CD14-positive monocyte (primary cell): ENCODE data around the gene ANKRD13D. TPM values are rescaled to one million over a fixed set of nuclear protein-coding genes. Genes with fewer than 3 reads are reported as not detected.
A peak's percentile ranks its signal among the peaks of the same experiment; 100 is the strongest.

Source experiments
- DNase-seq, 3 donors: peaks; one replicate each; pipeline ENCODE4 v3.0.0-alpha.2; 2011 to 2022
- H2AFZ ChIP-seq: 2 replicates; pipeline ENCODE4 v1.6.0; 2012; ENCODE audit warnings: mild to moderate bottlenecking, low read depth, low read length, inconsistent platforms; ENCODE audit not compliant: insufficient read depth, poor library complexity, severe bottlenecking
- H3K27ac ChIP-seq, 2 donors: 1 replicate in 1 of 2; 2 replicates in 1 of 2; pipeline ENCODE4 v1.5.1; 2012 to 2013; ENCODE audit warnings: low read length in 2 of 2, control low read depth in 1 of 2, inconsistent platforms in 1 of 2, low read depth in 1 of 2, mild to moderate bottlenecking in 1 of 2
- H3K27me3 ChIP-seq, 2 donors: one replicate each; pipeline versions ENCODE4 v1.6.0 to v1.6.1; 2011 to 2013; ENCODE audit warnings: low read length in 2 of 2; ENCODE audit not compliant: control insufficient read depth in 2 of 2, insufficient read depth in 2 of 2
- H3K36me3 ChIP-seq, 2 donors: replicated peaks in 1 of 2; 1 replicate in 1 of 2; 2 replicates in 1 of 2; pipeline versions ENCODE4 v1.5.1 to v1.6.1; 2012 to 2013; ENCODE audit warnings: low read length in 2 of 2, control low read depth in 1 of 2, inconsistent platforms in 1 of 2, mild to moderate bottlenecking in 1 of 2; ENCODE audit not compliant: insufficient read depth in 2 of 2, control insufficient read depth in 1 of 2
- H3K4me1 ChIP-seq, 2 donors: 1 replicate in 1 of 2; 2 replicates in 1 of 2; pipeline versions ENCODE4 v1.5.1 to v1.6.1; 2012 to 2013; ENCODE audit warnings: low read length in 2 of 2, control low read depth in 1 of 2, inconsistent platforms in 1 of 2, mild to moderate bottlenecking in 1 of 2, moderate library complexity in 1 of 2; ENCODE audit not compliant: insufficient read depth in 2 of 2, control insufficient read depth in 1 of 2
- H3K4me2 ChIP-seq: replicated peaks from 2 replicates; pipeline ENCODE3; 2012; ENCODE audit warnings: low read length, moderate library complexity, mild to moderate bottlenecking; ENCODE audit not compliant: poor library complexity, severe bottlenecking; ENCODE audit errors: extremely low read depth
- H3K4me3 ChIP-seq, 3 experiments: fragments of 200-600 bp in 1 of 3; sonication (generic) in 1 of 3; replicated peaks in 1 of 3; 1 replicate in 2 of 3; 2 replicates in 1 of 3; pipeline ENCODE4 v1.5.1; 2011 to 2013; ENCODE audit warnings: low read length in 3 of 3, mild to moderate bottlenecking in 3 of 3, control low read depth in 2 of 3, low read depth in 2 of 3, inconsistent platforms in 1 of 3, moderate library complexity in 1 of 3
- H3K79me2 ChIP-seq: 2 replicates; pipeline ENCODE4 v1.6.0; 2012; ENCODE audit warnings: mild to moderate bottlenecking, control low read depth, inconsistent platforms, low read length, moderate library complexity; ENCODE audit not compliant: insufficient read depth
- H3K9ac ChIP-seq: 2 replicates; pipeline ENCODE4 v1.6.0; 2017; ENCODE audit warnings: low read length, mild to moderate bottlenecking; ENCODE audit not compliant: insufficient read depth, poor library complexity, severe bottlenecking
- H3K9me3 ChIP-seq, 2 donors: replicated peaks in 1 of 2; 1 replicate in 1 of 2; 2 replicates in 1 of 2; pipeline versions ENCODE4 v1.5.1 to v1.6.1; 2012 to 2013; ENCODE audit warnings: low read length in 2 of 2, control low read depth in 1 of 2; ENCODE audit not compliant: control insufficient read depth in 1 of 2, insufficient read depth in 1 of 2
- H4K20me1 ChIP-seq: 2 replicates; pipeline ENCODE4 v1.6.0; 2012; ENCODE audit warnings: mild to moderate bottlenecking, low read length, control low read depth, moderate library complexity; ENCODE audit not compliant: insufficient read depth
- H3K27ac Mint-ChIP-seq, 7 donors: one replicate each; pipeline ENCODE4 v1.8.0; 2020; ENCODE audit warnings: mild to moderate bottlenecking in 7 of 7, mixed read lengths in 7 of 7, moderate library complexity in 6 of 7, inconsistent platforms in 2 of 7
- H3K27me3 Mint-ChIP-seq, 3 donors: one replicate each; pipeline ENCODE4 v1.8.0; 2021 to 2022; ENCODE audit warnings: low read depth in 3 of 3, mild to moderate bottlenecking in 3 of 3, mixed read lengths in 3 of 3, moderate library complexity in 3 of 3, inconsistent platforms in 1 of 3
- H3K36me3 Mint-ChIP-seq, 2 donors: one replicate each; pipeline ENCODE4 v1.8.0; 2020; ENCODE audit warnings: mixed read lengths in 2 of 2, inconsistent platforms in 1 of 2, mild to moderate bottlenecking in 1 of 2
- H3K4me1 Mint-ChIP-seq: one replicate; pipeline ENCODE4 v1.8.0; 2020; ENCODE audit warnings: mild to moderate bottlenecking, mixed read lengths
- H3K4me3 Mint-ChIP-seq, 2 donors: one replicate each; pipeline ENCODE4 v1.8.0; 2020; ENCODE audit warnings: mild to moderate bottlenecking in 2 of 2, mixed read lengths in 2 of 2, moderate library complexity in 1 of 2
- H3K9me3 Mint-ChIP-seq, 7 donors: one replicate each; pipeline ENCODE4 v1.8.0; 2020 to 2022; ENCODE audit warnings: mixed read lengths in 7 of 7, mild to moderate bottlenecking in 6 of 7, moderate library complexity in 6 of 7, inconsistent platforms in 2 of 7
- CTCF ChIP-seq: fragments of 200-600 bp; IDR thresholded peaks from one replicate; pipeline ENCODE4 v1.8.0; 2022; ENCODE audit warnings: antibody characterized with exemption, mild to moderate bottlenecking
- WGBS: methylation state at CpG from one replicate; pipeline ENCODE4 v1.1.5; 2013; ENCODE audit warnings: missing lambda C conversion rate; ENCODE audit not compliant: insufficient coverage; 5-methylcytosine and 5-hydroxymethylcytosine counted together
- intact Hi-C, 2 donors: fragments of 100-400 bp; cut with micrococcal nuclease; formaldehyde crosslinking; loops; one replicate each; pipeline versions ENCODE4 v1.15.0 to v1.15.1; 2023
- polyA plus RNA-seq, 3 donors: library from polyadenylated mRNA; depleted of rRNA in 1 of 3; unstranded in 2 of 3; stranded (reverse) in 1 of 3; fragments of 300-500 nt in 2 of 3; fragments of >200 nt in 1 of 3; fragmentation: Illumina TruSeq in 2 of 3; gene quantifications; 1 replicate in 2 of 3; 2 replicates in 1 of 3; pipeline ENCODE4 v1.2.3, GENCODE V29; 2012 to 2021

Gene ANKRD13D
- polyA plus RNA-seq, 3 donors, result 9.1 to 389 (median 10.3) TPM

- Histone ChIP-seq H3K27ac (peak overlapping the region; percentile 19 to 52), H3K4me2 (no peak overlapping the region), H3K9ac (no peak overlapping the region), H3K4me3 (no peak overlapping the region), H3K79me2 (peaks cover 75% of the 10 kb centered on the region), H4K20me1 (peaks cover 91% of the 10 kb centered on the region), H2AFZ (no peak overlapping the region), H3K27me3 (no peaks in the 10 kb centered on the region), H3K9me3 (peaks cover 0 to 2% of the 10 kb centered on the region in 2 donors), H3K36me3 (peaks cover 62 to 64% of the 10 kb centered on the region in 2 donors), H3K4me1 (peaks cover 44 to 64% of the 10 kb centered on the region in 2 donors)
- Mint-ChIP-seq H3K4me1 (peaks cover 61% of the 10 kb centered on the region), H3K27ac (peak overlapping the region in 4 of 7 donors; percentile 50 to 82 (median 75)), H3K9me3 (peaks cover 0 to 6% (median 3%) of the 10 kb centered on the region in 7 donors), H3K27me3 (no peaks in the 10 kb centered on the region), H3K36me3 (peaks cover 50 to 71% of the 10 kb centered on the region in 2 donors), H3K4me3 (no peak overlapping the region)
- intact Hi-C loops, result loop anchor here in 1 of 2 donors (5.0 kb wide), 1 partner anchor 34 kb away; the partner anchor contains the start of gene GRK2
- 91% methylated on average over 16 of the region's 22 CpGs for WGBS
- peak in 1 of 3 donors; percentile 1 for DNase-seq
- no peak for TF ChIP-seq CTCF
These were observed 11.7 kb downstream of the ANKRD13D start for GRCh38 chr11:67300756-67301312.

GRCh38 chr11:67301313-67301921 is 12.3 kb downstream of the ANKRD13D start:
- peak overlapping the region; percentile 94 for H3K4me2 ChIP-seq

More at GRCh38 chr11:67301313-67301921, 12.3 kb downstream of the ANKRD13D start:
- Histone ChIP-seq H2AFZ (no peak overlapping the region), H3K9ac (no peak overlapping the region), H3K79me2 (peaks cover 69% of the 10 kb centered on the region), H3K4me3 (peak overlapping the region in 1 of 3 experiments; percentile 86), H3K9me3 (no peaks in the 10 kb centered on the region), H4K20me1 (peaks cover 88% of the 10 kb centered on the region), H3K4me1 (peaks cover 44 to 64% of the 10 kb centered on the region in 2 donors), H3K27me3 (no peaks in the 10 kb centered on the region), H3K36me3 (peaks cover 56 to 59% of the 10 kb centered on the region in 2 donors), H3K27ac (peak overlapping the region; percentile 64 to 78)
- Mint-ChIP-seq H3K36me3 (peaks cover 46 to 71% of the 10 kb centered on the region in 2 donors), H3K4me1 (peaks cover 61% of the 10 kb centered on the region), H3K9me3 (peaks cover 0 to under 1% (median 0%) of the 10 kb centered on the region in 7 donors), H3K27me3 (no peaks in the 10 kb centered on the region), H3K27ac (peak overlapping the region in 3 of 7 donors; percentile 35 to 89 (median 75)), H3K4me3 (no peak overlapping the region)
- no peak for TF ChIP-seq CTCF
- DNase-seq, result peak in 1 of 3 donors; percentile 2
- intact Hi-C loops, result loop anchor here in 1 of 2 donors (5.0 kb wide), 1 partner anchor 34 kb away; the partner anchor contains the start of gene GRK2
- WGBS, result 91% methylated on average over 27 of the region's 28 CpGs
